Measurements from ENCODE around the gene ATF7. TPM values are rescaled to one million over a fixed set of nuclear protein-coding genes. Genes with fewer than 3 reads are reported as not detected.

The ATF7 gene
- total and polyA plus RNA-seq, 8 donors, result 48.7 to 72.5 (median 63.4) TPM

GRCh38 chr12:53563452-53564028 lies 62.6 kb downstream of the ATF7 start:
- H3K9me3 ChIP-seq, result no peaks in the 10 kb centered on the region
- intact Hi-C loops (cut with DNase I), result no loop called here
- H3K27me3 ChIP-seq, result no peaks in the 10 kb centered on the region
- ATAC-seq (no peak), DNase-seq (no peak)
- no peak overlapping the region for H3K4me3 ChIP-seq
- TF ChIP-seq CTCF (IDR thresholded peaks at IDR 0.05), result no peak
- no peak overlapping the region for H3K27ac ChIP-seq
- H3K4me1 ChIP-seq, result peaks cover 9 to 40% of the 10 kb centered on the region in 2 donors
- H3K36me3 ChIP-seq, result no peaks in the 10 kb centered on the region

DNA sequence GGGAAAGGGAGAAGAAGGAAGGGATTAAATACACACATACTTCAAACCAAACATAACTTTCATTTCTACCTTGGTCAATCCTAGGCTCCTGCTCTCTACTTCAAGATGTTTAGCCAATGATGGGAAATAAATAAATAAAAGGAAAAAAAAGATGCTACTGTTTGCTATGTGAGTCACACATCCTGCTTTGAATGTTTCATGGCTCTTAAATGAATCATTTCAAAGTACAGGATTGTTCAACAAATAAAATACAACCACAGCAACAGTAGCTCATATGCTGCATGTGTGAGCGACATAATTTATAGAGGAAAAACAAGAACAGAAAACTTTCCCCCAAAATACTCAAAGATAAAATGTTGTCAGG lies 64.6 kb downstream of the ATF7 start:
- intact Hi-C loops (cut with DNase I), result no loop called here
- no peak for TF ChIP-seq CTCF (IDR thresholded peaks at IDR 0.05)

DNA sequence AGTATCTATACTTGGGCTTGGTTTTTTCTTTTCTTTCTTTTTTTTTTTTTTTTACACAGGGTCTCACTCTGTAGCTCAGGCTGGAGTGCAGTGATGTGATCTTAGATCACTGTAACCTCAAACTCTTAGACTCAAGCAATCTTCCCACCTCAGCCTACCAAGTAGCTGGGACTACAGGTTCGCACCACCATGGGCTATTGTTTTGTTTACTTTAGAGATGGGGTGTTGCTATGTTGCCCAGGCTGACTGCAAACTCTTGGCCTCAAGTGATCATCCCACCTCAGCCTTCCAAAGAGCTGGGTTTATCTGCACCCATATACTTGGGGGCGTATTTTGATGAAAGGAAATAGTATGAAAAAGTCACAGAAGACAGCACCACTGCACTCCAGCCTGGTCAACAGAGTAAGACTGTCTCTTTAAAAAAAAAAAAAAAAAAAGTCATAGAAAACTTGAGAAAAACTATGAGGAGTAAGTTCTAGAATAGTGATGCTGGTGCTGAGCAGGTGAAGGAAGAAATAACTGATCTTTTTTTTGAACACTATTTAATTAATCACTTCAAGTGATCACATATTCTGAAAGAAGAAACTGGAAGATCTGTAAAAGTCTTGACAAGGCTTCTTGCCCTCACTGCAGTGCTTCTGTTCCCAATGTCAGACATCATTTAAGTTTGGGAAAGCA lies 65.1 kb downstream of the ATF7 start:
- H3K36me3 ChIP-seq, result no peaks in the 10 kb centered on the region
- DNase-seq, result no peak
- intact Hi-C loops (cut with DNase I), result no loop called here

More for the DNA sequence above, 64.6 kb downstream of the ATF7 start:
- H3K27me3 ChIP-seq, result no peaks in the 10 kb centered on the region
- H3K27ac ChIP-seq, result peak overlapping the region; percentile 28 to 30
- no peak overlapping the region for H3K4me3 ChIP-seq
- no peaks in the 10 kb centered on the region for H3K36me3 ChIP-seq
- DNase-seq, result no peak
- ATAC-seq, result peak; percentile 88
- H3K4me1 ChIP-seq, result peaks cover 9 to 43% of the 10 kb centered on the region in 2 donors
- no peaks in the 10 kb centered on the region for H3K9me3 ChIP-seq

DNA sequence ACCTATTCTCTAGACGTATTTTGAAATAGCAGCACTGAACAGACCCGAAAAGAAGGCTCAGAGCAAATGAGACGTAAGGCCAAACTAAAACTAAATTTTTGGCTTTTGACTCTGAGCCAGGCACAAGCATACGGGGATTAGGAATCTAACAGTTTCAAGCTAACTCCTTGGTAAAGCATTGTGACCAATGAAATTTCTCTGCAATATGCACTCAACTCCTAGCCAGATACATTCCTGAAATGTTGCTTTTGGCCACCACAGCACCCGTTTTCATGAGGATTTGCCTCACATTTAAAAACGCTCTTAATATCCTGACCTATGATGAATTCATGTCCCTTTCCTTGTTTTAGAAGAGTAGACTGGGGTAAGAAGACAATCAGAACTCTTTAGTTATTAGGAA lies 65.8 kb downstream of the ATF7 start:
- DNase-seq (no peak), ATAC-seq (no peak)
- Histone ChIP-seq H3K36me3 (no peaks in the 10 kb centered on the region), H3K4me1 (peaks cover 9 to 43% of the 10 kb centered on the region in 2 donors), H3K4me3 (no peak overlapping the region), H3K27me3 (no peaks in the 10 kb centered on the region), H3K9me3 (no peaks in the 10 kb centered on the region), H3K27ac (peak overlapping the region; percentile 16 to 30)
- intact Hi-C loops (cut with DNase I), result no loop called here
- TF ChIP-seq CTCF (IDR thresholded peaks at IDR 0.05), result no peak

More for the DNA sequence above, 65.1 kb downstream of the ATF7 start:
- no peaks in the 10 kb centered on the region for H3K9me3 ChIP-seq
- TF ChIP-seq CTCF (IDR thresholded peaks at IDR 0.05), result no peak
- H3K4me1 ChIP-seq, result peaks cover 9 to 43% of the 10 kb centered on the region in 2 donors
- no peak for ATAC-seq
- peak overlapping the region; percentile 16 to 30 for H3K27ac ChIP-seq
- no peak overlapping the region for H3K4me3 ChIP-seq
- H3K27me3 ChIP-seq, result no peaks in the 10 kb centered on the region

DNA sequence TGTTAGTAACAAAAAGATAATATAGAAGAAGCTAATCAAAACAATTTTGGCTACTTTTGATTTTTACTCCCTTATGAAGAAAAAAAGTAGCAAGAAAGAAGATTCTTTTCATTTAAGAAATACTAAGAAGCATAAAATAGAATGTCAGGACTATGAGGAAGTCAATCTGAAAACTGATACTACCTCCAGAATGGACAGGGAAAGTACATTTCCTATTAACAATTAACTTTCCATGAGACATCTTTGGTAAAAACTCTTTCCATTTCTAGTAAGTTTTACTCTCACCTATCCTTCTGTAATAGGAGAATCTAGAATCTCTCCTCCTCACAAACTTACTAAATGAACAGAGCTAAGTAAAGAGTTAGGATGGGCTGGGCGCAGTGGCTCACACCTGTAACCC lies 67.6 kb downstream of the ATF7 start:
- Histone ChIP-seq H3K4me1 (peaks cover 9 to 27% of the 10 kb centered on the region in 2 donors), H3K4me3 (no peak overlapping the region), H3K27me3 (no peaks in the 10 kb centered on the region), H3K27ac (no peak overlapping the region), H3K36me3 (no peaks in the 10 kb centered on the region), H3K9me3 (no peaks in the 10 kb centered on the region)
- intact Hi-C loops (cut with DNase I), result no loop called here
- DNase-seq (no peak), ATAC-seq (no peak)
- TF ChIP-seq CTCF (IDR thresholded peaks at IDR 0.05), result no peak

Data from left lung (tissue), 10 donors.